Coronary artery (tissue), 2 donors: ENCODE results near the gene CAD.

Experiments used
- DNase-seq: peaks from one replicate; pipeline ENCODE4 v3.0.0-alpha.2; 2017; ENCODE audit warnings: low spot score
- H3K27ac ChIP-seq, 2 donors: fragments of 200-600 bp; sonication (generic); one replicate each; pipeline ENCODE4 v1.5.1; 2016 to 2019
- H3K4me3 ChIP-seq: fragments of 200-600 bp; sonication (generic); 2 replicates; pipeline ENCODE4 v1.5.1; 2016; ENCODE audit warnings: mild to moderate bottlenecking, moderate library complexity
- CTCF ChIP-seq: fragments of 200-600 bp; sonication (generic); IDR thresholded peaks from one replicate; pipeline ENCODE4 v1.5.1; 2019; ENCODE audit warnings: antibody characterized with exemption

CAD gene

GRCh38 chr2:27255660-27256059, 38.5 kb downstream of the CAD start:
- H3K4me3 ChIP-seq = no peak overlapping the region
- no peak for DNase-seq
- peak overlapping the region in 1 of 2 donors; percentile 42 for H3K27ac ChIP-seq
- TF ChIP-seq CTCF = no peak

- no peak overlapping the region for H3K27ac ChIP-seq
- no peak overlapping the region for H3K4me3 ChIP-seq
- no peak for TF ChIP-seq CTCF
- no peak for DNase-seq
Observed at GRCh38 chr2:27256855-27257454, 39.8 kb downstream of the CAD start.

DNA sequence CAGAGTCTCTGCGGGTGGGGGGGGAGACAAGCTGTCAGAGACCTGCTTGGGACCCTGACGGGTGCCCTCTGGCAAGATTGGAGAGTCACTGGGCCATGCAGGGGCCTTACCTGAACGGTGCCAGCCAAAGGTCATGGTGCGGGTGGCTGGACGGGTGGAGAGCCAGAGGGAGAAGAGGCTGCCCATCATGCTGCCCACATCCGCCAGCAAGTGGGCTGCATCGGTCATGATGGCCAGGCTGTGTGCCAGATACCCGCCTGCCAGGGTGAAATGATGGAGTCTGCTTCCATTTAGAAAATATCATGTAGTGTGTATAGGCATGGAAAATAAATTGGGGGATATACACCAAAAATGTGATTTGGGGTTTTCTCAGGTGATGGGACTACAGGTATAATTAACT, 40.9 kb downstream of the CAD start:
- no peak for DNase-seq
- Histone ChIP-seq H3K27ac (no peak overlapping the region), H3K4me3 (no peak overlapping the region)
- TF ChIP-seq CTCF = no peak

DNA sequence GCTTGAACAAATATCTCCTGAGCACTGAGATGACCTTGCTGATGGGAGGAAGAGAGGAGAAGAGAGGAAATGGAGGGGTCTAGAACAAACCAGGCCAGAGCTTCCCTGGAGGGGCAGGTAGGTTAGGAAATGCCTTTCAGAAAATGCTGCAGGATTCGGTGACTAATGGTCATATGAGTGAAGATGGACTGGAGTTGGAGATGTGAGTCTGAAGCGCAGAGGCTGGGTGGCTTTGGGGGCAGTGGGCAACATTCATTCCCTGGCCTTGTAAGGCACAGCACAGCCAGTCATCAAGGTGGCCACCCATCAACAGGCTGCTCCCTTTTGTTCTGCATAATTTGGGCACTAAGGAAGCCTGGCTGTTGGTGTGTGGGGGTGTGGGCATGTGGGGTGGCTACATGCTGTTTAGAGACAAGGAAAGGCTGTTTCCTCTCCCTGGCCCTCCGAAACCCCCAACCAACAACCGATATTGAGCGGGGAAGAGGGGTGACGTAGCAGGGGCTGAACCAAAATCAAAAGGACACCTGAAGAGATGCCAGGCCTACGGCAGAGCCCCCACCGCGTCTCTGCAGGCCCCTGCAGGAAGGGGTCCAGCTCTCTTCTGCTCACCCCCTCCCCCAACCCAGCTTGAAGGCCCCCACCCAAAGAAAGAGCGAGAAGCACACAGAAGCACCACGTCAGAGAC, 44.2 kb downstream of the CAD start:
- DNase-seq = no peak
- peak overlapping the region; percentile 66 for H3K4me3 ChIP-seq
- peak overlapping the region in 1 of 2 donors; percentile 44 for H3K27ac ChIP-seq
- no peak for TF ChIP-seq CTCF

DNA sequence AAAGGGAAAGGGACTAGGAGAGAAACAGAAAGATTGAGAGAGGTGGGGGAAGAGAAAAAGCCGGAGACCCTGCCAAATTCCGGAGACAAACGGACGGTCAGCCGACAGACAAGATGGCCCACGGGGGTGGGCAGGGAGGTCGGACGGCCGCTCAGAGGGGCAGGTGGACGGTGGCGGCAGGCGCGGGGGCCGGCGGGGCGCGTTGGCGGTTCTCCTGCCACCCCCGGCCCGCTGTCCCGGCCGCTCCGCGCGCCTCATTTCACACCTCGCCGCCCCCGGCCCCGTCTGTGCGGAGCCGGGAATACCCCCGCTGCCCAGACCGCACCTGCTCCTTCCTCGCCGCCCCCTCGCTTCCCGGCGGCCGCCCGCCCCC, 44.7 kb downstream of the CAD start:
- peak overlapping the region in 1 of 2 donors; percentile 44 for H3K27ac ChIP-seq
- H3K4me3 ChIP-seq = peak overlapping the region; percentile 66
- no peak for DNase-seq
- no peak for TF ChIP-seq CTCF

DNA sequence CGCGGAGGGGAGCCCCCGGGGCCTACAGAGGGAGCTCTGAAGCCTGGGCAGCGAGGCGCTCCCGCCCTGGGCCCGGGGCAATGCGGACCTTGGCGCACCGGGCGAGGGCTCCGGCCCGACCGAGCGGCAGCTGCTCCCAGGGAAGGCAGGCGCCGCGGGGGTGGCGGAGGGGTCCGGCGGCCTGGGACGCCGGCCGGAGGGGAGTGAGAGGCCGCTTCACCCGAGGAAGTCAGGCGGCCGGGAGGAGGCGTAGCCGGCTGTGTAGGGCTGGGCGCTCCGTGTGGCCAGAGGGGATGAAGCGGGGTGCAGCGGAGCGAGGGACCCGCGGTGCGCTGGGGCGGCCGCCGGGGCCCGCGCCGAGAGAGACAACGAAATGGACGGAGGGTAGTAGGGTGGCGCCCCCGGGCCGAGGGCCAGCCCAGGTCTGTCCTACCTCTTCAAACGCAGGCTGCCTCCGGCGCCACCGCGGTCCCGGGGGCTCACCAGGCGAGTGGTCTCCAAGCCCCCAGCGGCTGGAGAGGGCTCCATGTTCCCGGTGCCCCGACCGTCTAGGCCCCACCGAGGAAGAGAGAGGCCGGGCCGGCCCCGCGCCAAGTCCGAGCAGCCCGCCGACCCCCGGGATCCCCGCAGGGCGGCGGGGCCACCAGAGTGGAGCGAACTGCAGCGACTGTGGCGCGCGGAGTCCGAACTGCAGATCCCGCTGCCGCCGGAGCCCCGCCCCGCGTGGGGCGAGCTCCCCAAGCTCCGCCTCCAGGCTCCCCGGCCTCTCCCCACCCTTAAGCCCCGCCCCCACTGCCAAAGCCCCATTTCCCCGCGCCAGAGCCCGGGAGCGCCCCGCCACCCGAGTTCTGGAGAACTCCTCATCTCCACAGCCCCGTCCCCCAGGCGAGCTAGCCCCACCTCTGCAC, 45.5 kb downstream of the CAD start, which contains the start of gene SLC30A3:
SLC30A3 (minus strand) TSS at position 669 of the 908 bp plus-strand sequence; CDS start at position 528, 141 bp downstream.
- no peak for DNase-seq
- H3K4me3 ChIP-seq = peak within 1 kb of the TSS; percentile 66
- peak within 1 kb of the TSS in 1 of 2 donors; percentile 44 for H3K27ac ChIP-seq
- no peak for TF ChIP-seq CTCF
